Colonic mucosa (tissue), 4 donors: ENCODE data around the gene TEX14. TPM values are rescaled to one million over a fixed set of nuclear protein-coding genes. Genes with fewer than 3 reads are reported as not detected.

Source experiments
- DNase-seq: peaks from one replicate; pipeline ENCODE4 v3.0.0-alpha.2; 2020
- H3K27ac ChIP-seq: fragments of 200-600 bp; one replicate; pipeline ENCODE4 v1.8.0; 2021
- H3K27me3 ChIP-seq: fragments of 200-600 bp; one replicate; pipeline ENCODE4 v1.8.0; 2021
- H3K36me3 ChIP-seq: fragments of 200-600 bp; one replicate; pipeline ENCODE4 v1.8.0; 2021
- H3K4me1 ChIP-seq: fragments of 200-600 bp; one replicate; pipeline ENCODE4 v1.8.0; 2021; ENCODE audit warnings: mild to moderate bottlenecking
- H3K4me3 ChIP-seq: fragments of 200-600 bp; one replicate; pipeline ENCODE4 v1.8.0; 2021
- H3K9ac ChIP-seq, 2 donors: one replicate each; pipeline ENCODE4 v1.7.0; 2013; ENCODE audit warnings: control low read depth in 2 of 2, low read depth in 2 of 2, low read length in 2 of 2
- H3K9me3 ChIP-seq: fragments of 200-600 bp; one replicate; pipeline ENCODE4 v1.8.0; 2021
- CTCF ChIP-seq: fragments of 200-600 bp; IDR thresholded peaks from one replicate; pipeline ENCODE4 v1.8.0; 2022; ENCODE audit warnings: antibody characterized with exemption, mild to moderate bottlenecking
- intact Hi-C: fragments of 100-400 bp; cut with DNase I; formaldehyde crosslinking; loops from one replicate; pipeline ENCODE4 v1.14.1; 2022
- total RNA-seq, 2 donors: library from RNA; stranded (reverse); fragmentation: NEBNext Ultra II Directional in 1 of 2; extraction: Animal tissue kit (Norgen Biotek cat#: 25700) in 1 of 2; gene quantifications; one replicate each; pipeline ENCODE4 v1.2.1, GENCODE V29; 2021
- donor health status: healthy.
- donor health status: DM: no; HTN: no; CAD: no.
- donor health status: DM: no; HTN: no; CAD: no.

Gene TEX14
- total RNA-seq, 2 donors from 2014 or later = 0.10 TPM; not detected in 1

GRCh38 chr17:58730937-58731336 is 39.1 kb upstream of the TEX14 start:
- intact Hi-C loops = no loop called here
- H3K27ac ChIP-seq = no peak overlapping the region
- DNase-seq = no peak

GRCh38 chr17:58728798-58729197 is 37.0 kb upstream of the TEX14 start:
- no peak for TF ChIP-seq CTCF
- DNase-seq = no peak
- no peak overlapping the region for H3K9ac ChIP-seq
- H3K9me3 ChIP-seq = no peaks in the 10 kb centered on the region
- H3K27ac ChIP-seq = no peak overlapping the region
- no peaks in the 10 kb centered on the region for H3K4me1 ChIP-seq
- H3K27me3 ChIP-seq = no peaks in the 10 kb centered on the region
- no peak overlapping the region for H3K4me3 ChIP-seq
- intact Hi-C loops = no loop called here
- no peaks in the 10 kb centered on the region for H3K36me3 ChIP-seq

More at GRCh38 chr17:58730937-58731336, 39.1 kb upstream of the TEX14 start:
- H3K9me3 ChIP-seq = no peaks in the 10 kb centered on the region
- no peaks in the 10 kb centered on the region for H3K36me3 ChIP-seq
- no peak for TF ChIP-seq CTCF
- H3K4me1 ChIP-seq = no peaks in the 10 kb centered on the region
- no peak overlapping the region for H3K9ac ChIP-seq
- no peak overlapping the region for H3K4me3 ChIP-seq
- no peaks in the 10 kb centered on the region for H3K27me3 ChIP-seq

GRCh38 chr17:58722696-58723095 is 30.9 kb upstream of the TEX14 start:
- H3K9me3 ChIP-seq = no peaks in the 10 kb centered on the region
- H3K27me3 ChIP-seq = no peaks in the 10 kb centered on the region
- DNase-seq = no peak
- H3K9ac ChIP-seq = no peak overlapping the region
- intact Hi-C loops = no loop called here
- H3K36me3 ChIP-seq = no peaks in the 10 kb centered on the region
- no peaks in the 10 kb centered on the region for H3K4me1 ChIP-seq
- H3K27ac ChIP-seq = no peak overlapping the region
- no peak for TF ChIP-seq CTCF
- H3K4me3 ChIP-seq = no peak overlapping the region

- no peaks in the 10 kb centered on the region for H3K27me3 ChIP-seq
- TF ChIP-seq CTCF = no peak
- H3K4me1 ChIP-seq = no peaks in the 10 kb centered on the region
- no peaks in the 10 kb centered on the region for H3K36me3 ChIP-seq
- H3K4me3 ChIP-seq = no peak overlapping the region
- DNase-seq = no peak
- no peak overlapping the region for H3K9ac ChIP-seq
- intact Hi-C loops = no loop called here
- no peaks in the 10 kb centered on the region for H3K9me3 ChIP-seq
- H3K27ac ChIP-seq = no peak overlapping the region
These were observed 30.4 kb upstream of the TEX14 start for GRCh38 chr17:58722274-58722673.

- DNase-seq = peak; percentile 42
- Histone ChIP-seq H3K4me3 (no peak overlapping the region), H3K36me3 (no peaks in the 10 kb centered on the region), H3K27ac (no peak overlapping the region), H3K9ac (no peak overlapping the region), H3K27me3 (no peaks in the 10 kb centered on the region), H3K9me3 (no peaks in the 10 kb centered on the region), H3K4me1 (no peaks in the 10 kb centered on the region)
- peak; percentile 79 for TF ChIP-seq CTCF
- intact Hi-C loops = loop anchor here (2.0 kb wide), 1 partner anchor 294 kb away; no protein-coding TSS in a partner anchor
These were observed 19.2 kb upstream of the TEX14 start for GRCh38 chr17:58710948-58711552.
